Mucosa of descending colon (tissue), 3 donors: ENCODE results near the gene TMEM86A. TPM values are rescaled to one million over a fixed set of nuclear protein-coding genes. Genes with fewer than 3 reads are reported as not detected.
"Not testable (repeated sequence)": the region's sequence is repeated elsewhere in the genome, so short reads cannot be mapped to it uniquely, and the experiment has no call there.

Experiments used
- ATAC-seq: fragments of 200-7000 bp; cut with Tn5 transposase; one replicate; pipeline ENCODE4 v1.9.1; 2020; ENCODE audit warnings: mild to moderate bottlenecking, moderate library complexity
- DNase-seq, 3 donors: peaks; one replicate each; pipeline ENCODE4 v3.0.0-alpha.2; 2020
- H3K36me3 ChIP-seq: fragments of 200-600 bp; one replicate; pipeline ENCODE4 v1.8.0; 2021; ENCODE audit warnings: low read depth, mild to moderate bottlenecking
- H3K4me1 ChIP-seq: fragments of 200-600 bp; one replicate; pipeline ENCODE4 v1.8.0; 2021; ENCODE audit warnings: low read depth, mild to moderate bottlenecking
- H3K4me3 ChIP-seq: fragments of 200-600 bp; one replicate; pipeline ENCODE4 v1.8.0; 2021; ENCODE audit warnings: mild to moderate bottlenecking
- H3K9me3 ChIP-seq: fragments of 200-600 bp; one replicate; pipeline ENCODE4 v1.8.0; 2021; ENCODE audit warnings: mild to moderate bottlenecking
- intact Hi-C, 2 donors: fragments of 100-400 bp; cut with DNase I in 1 of 2; cut with micrococcal nuclease in 1 of 2; formaldehyde crosslinking; loops; one replicate each; pipeline versions ENCODE4 v1.11.0 to v1.11.1; 2022; cut with DNase I, micrococcal nuclease
- total RNA-seq, 3 donors: library from RNA; stranded (reverse); fragmentation: NEBNext Ultra II Directional in 2 of 3; extraction: Animal tissue kit (Norgen Biotek cat#: 25700) in 2 of 3; gene quantifications; one replicate each; pipeline versions ENCODE4 v1.2.1 to v1.2.4, GENCODE V29; 2021 to 2023
- TF ChIP-seq, protein P1 (sequence below): fragments of 200-600 bp; IDR thresholded peaks from one replicate; pipeline ENCODE4 v1.8.0; 2022; ENCODE audit warnings: antibody characterized with exemption, mild to moderate bottlenecking
- donor health status: DM: no; HTN: no; CAD: no; lungs with moderate emphysema.
- donor health status: DM: no; HTN: no; CAD: no.
- donor health status: DM: no; HTN: yes; CAD: no.

The TMEM86A gene
- total RNA-seq, 3 donors from 2014 or later, result 1.7 to 6.0 (median 5.0) TPM

DNA sequence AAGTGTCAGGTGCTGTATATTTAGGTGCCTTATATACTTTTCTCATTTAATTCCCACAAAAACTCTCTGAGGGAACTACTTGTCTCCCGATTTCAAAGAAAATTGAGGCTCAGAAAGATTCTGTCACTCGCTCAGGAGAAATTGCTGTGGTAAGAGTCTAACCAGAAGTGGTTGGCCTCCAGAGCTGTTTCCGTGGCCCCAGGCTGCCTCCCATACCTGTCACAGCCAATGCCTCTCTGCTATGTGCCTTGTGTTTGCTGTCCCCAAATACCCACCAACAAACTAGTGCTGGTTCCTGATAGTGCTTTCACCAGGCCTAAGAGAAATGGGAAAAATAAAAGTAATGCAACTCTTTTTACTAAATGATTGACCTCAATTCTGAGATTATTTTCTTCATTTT lies 21.0 kb upstream of the TMEM86A start:
- no peaks in the 10 kb centered on the region for H3K9me3 ChIP-seq
- H3K4me3 ChIP-seq, result no peak overlapping the region
- H3K36me3 ChIP-seq, result no peaks in the 10 kb centered on the region
- DNase-seq, result no peak
- intact Hi-C loops, result no loop called here
- H3K4me1 ChIP-seq, result no peaks in the 10 kb centered on the region
- TF ChIP-seq, protein P1, sequence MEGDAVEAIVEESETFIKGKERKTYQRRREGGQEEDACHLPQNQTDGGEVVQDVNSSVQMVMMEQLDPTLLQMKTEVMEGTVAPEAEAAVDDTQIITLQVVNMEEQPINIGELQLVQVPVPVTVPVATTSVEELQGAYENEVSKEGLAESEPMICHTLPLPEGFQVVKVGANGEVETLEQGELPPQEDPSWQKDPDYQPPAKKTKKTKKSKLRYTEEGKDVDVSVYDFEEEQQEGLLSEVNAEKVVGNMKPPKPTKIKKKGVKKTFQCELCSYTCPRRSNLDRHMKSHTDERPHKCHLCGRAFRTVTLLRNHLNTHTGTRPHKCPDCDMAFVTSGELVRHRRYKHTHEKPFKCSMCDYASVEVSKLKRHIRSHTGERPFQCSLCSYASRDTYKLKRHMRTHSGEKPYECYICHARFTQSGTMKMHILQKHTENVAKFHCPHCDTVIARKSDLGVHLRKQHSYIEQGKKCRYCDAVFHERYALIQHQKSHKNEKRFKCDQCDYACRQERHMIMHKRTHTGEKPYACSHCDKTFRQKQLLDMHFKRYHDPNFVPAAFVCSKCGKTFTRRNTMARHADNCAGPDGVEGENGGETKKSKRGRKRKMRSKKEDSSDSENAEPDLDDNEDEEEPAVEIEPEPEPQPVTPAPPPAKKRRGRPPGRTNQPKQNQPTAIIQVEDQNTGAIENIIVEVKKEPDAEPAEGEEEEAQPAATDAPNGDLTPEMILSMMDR, result no peak
- ATAC-seq, result no peak

DNA sequence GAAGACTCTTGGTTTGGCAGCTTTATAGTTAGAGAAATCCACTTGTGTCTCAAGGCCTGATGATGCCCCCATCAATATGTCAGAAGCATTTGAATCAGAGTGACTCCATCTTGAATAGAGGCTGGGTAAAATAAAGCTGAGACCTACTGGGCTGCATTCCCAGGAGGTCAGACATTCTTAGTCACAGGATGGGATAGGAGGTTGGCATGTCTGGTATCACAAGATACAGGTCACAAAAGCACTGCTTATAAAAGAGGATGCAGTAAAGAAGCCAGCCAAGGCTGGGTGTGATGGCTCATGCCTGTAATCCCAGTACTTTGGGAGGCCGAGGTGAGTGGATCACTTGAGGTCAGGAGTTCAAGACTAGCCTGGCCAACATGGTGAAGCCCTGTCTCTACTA lies 16.6 kb upstream of the TMEM86A start:
- H3K36me3 ChIP-seq, DNase-seq, H3K4me1 ChIP-seq, H3K4me3 ChIP-seq, H3K9me3 ChIP-seq, ATAC-seq, intact Hi-C loops: not testable (repeated sequence)

DNA sequence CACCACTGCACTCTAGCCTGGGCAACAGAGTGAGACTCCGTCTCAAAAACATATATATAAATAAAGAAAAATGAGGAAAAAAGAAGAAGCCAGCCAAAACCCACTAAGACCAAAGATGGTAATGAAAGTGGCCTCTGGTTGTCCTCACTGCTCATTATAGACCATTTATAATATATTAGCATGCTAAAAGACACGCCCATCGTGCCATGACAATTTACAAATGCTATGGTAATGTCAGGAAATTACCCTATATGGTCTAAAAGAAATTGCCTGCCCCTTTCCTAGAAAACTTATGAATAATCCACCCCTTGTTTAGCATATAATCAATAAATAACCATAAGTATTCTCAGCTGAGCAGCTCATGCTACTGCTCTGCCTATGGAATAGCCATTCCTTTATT lies 16.1 kb upstream of the TMEM86A start:
- Histone ChIP-seq H3K4me1 (no peaks in the 10 kb centered on the region), H3K36me3 (no peaks in the 10 kb centered on the region), H3K9me3 (no peaks in the 10 kb centered on the region), H3K4me3 (no peak overlapping the region)
- ATAC-seq (no peak), DNase-seq (no peak)
- intact Hi-C loops, result no loop called here
- TF ChIP-seq, protein P1, result no peak

DNA sequence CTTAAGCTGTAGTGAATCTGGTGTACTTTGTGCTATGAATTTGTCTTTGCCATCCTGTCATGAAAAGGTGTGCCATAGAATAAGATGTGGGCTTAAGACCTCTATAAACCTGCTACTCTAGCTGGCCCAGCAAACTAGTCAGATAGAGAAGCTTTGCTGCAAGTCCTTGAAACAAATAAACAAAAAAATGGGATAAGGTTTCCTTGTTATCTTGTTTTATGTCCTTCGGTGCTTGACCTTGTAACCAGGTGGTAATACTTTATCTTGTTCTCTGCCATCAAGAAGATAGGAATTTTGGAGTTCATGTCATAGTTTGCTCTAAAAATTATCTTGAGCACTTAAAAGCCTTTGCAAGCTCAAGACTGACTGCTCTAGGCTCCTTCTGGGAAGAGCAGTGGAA lies 14.3 kb upstream of the TMEM86A start:
- intact Hi-C loops, result no loop called here

DNA sequence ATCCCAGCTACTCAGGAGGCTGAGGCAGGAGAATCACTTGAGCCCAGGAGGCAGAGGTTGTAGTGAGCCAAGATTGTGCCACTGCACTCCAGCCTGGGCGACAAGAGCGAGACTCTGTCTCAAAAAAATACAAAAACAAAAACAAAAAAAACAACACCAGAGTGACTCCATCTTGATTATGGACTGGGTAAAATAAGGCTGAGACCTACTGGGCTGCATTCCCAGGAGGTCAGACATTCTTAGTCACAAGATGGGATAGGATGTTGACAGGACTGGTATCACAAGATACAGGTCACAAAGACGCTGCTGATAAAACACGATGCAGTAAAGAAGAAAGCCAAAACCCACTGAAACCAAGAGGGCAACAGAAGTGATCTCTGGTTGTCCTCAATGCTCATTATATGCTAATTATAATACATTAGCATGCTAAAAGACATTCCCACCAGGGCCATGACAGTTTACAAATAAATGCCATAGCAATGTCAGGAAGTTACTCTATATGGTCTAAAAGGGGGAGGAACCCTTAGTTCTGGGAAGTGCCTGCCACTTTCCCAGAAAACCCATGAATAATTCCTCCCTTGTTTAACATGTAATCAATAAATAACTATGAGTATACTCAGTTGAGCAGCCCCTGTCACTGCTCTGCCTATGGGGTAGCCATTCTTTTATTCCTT lies 7.0 kb upstream of the TMEM86A start:
- H3K4me1 ChIP-seq, DNase-seq, ATAC-seq, H3K36me3 ChIP-seq, intact Hi-C loops, H3K4me3 ChIP-seq, H3K9me3 ChIP-seq: not testable (repeated sequence)

More for the DNA sequence above, 14.3 kb upstream of the TMEM86A start:
- no peaks in the 10 kb centered on the region for H3K36me3 ChIP-seq
- ATAC-seq (no peak), DNase-seq (no peak)
- TF ChIP-seq, protein P1, result no peak
- H3K4me3 ChIP-seq, result no peak overlapping the region
- H3K9me3 ChIP-seq, result no peaks in the 10 kb centered on the region
- no peaks in the 10 kb centered on the region for H3K4me1 ChIP-seq

DNA sequence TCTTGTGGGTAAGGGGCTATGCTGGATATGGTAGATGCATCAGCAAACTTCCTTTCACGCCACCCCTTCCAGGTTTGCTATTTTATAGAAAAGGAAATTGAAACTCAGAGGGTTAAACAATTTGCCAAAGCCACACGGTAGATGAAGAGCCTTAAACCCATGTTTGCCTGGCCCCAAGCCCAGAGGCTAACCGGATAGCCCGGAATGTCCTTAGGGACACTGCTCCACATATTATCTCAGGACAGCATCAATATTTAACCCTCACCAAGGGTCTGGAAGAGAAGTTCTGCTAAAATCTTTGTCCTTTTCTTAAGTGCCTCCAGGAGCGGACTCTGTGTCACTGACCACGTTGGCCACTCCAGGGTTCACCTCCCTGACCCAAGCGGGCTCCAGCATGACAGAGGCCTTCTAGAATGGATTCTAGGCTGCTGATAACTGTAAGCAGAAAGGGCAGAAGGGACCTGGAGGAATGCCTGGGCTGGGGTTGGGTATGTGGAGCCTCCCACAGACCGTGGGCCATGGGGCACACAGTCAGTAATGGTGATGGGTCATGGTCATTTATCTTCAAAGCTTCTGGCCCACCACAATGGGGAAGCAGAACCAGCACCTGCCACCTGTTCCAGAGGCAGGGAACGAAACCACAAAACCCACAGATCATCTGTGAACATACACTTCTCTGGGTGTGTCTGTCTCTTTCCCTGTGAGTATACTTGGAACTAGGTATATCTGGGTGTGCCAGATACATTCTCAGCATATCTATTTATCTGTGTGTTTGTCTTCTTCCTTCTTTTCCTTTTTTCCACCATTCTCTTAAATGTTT lies 5.4 kb upstream of the TMEM86A start:
- Histone ChIP-seq H3K9me3 (no peaks in the 10 kb centered on the region), H3K4me1 (no peaks in the 10 kb centered on the region), H3K4me3 (no peak overlapping the region), H3K36me3 (no peaks in the 10 kb centered on the region)
- TF ChIP-seq, protein P1, result no peak
- DNase-seq, result no peak
- ATAC-seq, result no peak
- intact Hi-C loops, result no loop called here
